K562 (cell line): ENCODE results near the gene CFAP92. TPM values are rescaled to one million over a fixed set of nuclear protein-coding genes. Genes with fewer than 3 reads are reported as not detected.

Source experiments
- BRD9 ChIP-seq: fragments of 450-650 bp; IDR thresholded peaks from 2 replicates; pipeline ENCODE4 v1.6.1; 2018; ENCODE audit warnings: low read depth; ENCODE audit not compliant: partially characterized antibody
- FOXA3 ChIP-seq, 2 experiments: fragments of 450-650 bp in 1 of 2; sonication (generic) in 1 of 2; formaldehyde crosslinking; IDR thresholded peaks in 1 of 2; conservative IDR thresholded peaks in 1 of 2; 2 replicates each; pipeline versions ENCODE4 v1.4.0 to v1.8.0; 2020 to 2022; ENCODE audit warnings: mild to moderate bottlenecking in 2 of 2, missing genetic modification reagents in 1 of 2
- SIN3A ChIP-seq, 2 experiments: fragments of 150-350 bp in 1 of 2; IDR thresholded peaks; 2 replicates each; pipeline ENCODE4 v1.6.1; 2011 to 2016; ENCODE audit warnings: borderline replicate concordance in 2 of 2, low read depth in 2 of 2, low read length in 2 of 2, mild to moderate bottlenecking in 2 of 2, moderate library complexity in 2 of 2; ENCODE audit not compliant: control insufficient read depth in 1 of 2
- polyA plus RNA-seq, 8 experiments: library from polyadenylated mRNA; depleted of rRNA in 4 of 8; stranded (reverse) in 5 of 8; unstranded in 3 of 8; fragments of >200 nt; fragmentation: Nextera tagmentation in 2 of 8; fragmentation: Illumina TruSeq in 1 of 8; extraction: Ambion mirVana in 2 of 8; extraction: Trizol in 1 of 8; gene quantifications; 2 replicates each; pipeline versions ENCODE4 v1.2.1 to v1.2.3, GENCODE V29; 2011 to 2014; ENCODE audit warnings: inconsistent platforms in 1 of 8, missing spikeins in 1 of 8
- total RNA-seq, 7 experiments: library from RNA; depleted of rRNA in 6 of 7; stranded (reverse); fragments of >200 nt in 6 of 7; fragmentation: Illumina TruSeq in 2 of 7; extraction: Trizol in 2 of 7; gene quantifications; 2 replicates each; pipeline versions ENCODE4 v1.2.1 to v1.2.3, GENCODE V29; 2011 to 2021; ENCODE audit warnings: low replicate concordance in 1 of 7
- TF ChIP-seq, protein P1 (sequence below): fragments of 450-650 bp; IDR thresholded peaks from 2 replicates; pipeline ENCODE4 v1.6.1; 2016; ENCODE audit warnings: mild to moderate bottlenecking, moderate library complexity
- TF ChIP-seq, protein P2 (sequence below): fragments of 250-450 bp; sonication (Bioruptor Pico); IDR thresholded peaks from 2 replicates; pipeline ENCODE4 v1.4.0; 2020; ENCODE audit warnings: mild to moderate bottlenecking
- TF ChIP-seq, protein P3 (sequence below), 2 experiments: fragments of 450-650 bp in 1 of 2; sonication (generic) in 1 of 2; formaldehyde crosslinking; conservative IDR thresholded peaks; 2 replicates each; pipeline versions ENCODE4 v1.4.0 to v1.8.1; 2020 to 2022; ENCODE audit warnings: mild to moderate bottlenecking in 1 of 2, missing genetic modification reagents in 1 of 2
- TF ChIP-seq, protein P4 (sequence below): fragments of 450-650 bp; IDR thresholded peaks from 2 replicates; pipeline ENCODE4 v1.6.1; 2017; ENCODE audit warnings: antibody characterized with exemption

Gene CFAP92
- total and polyA plus RNA-seq, 9 of the 15 experiments (the other 6 are each of a cell fraction or from before 2014, with no cell fraction given) = 0.06 to 0.62 (median 0.36) TPM

DNA sequence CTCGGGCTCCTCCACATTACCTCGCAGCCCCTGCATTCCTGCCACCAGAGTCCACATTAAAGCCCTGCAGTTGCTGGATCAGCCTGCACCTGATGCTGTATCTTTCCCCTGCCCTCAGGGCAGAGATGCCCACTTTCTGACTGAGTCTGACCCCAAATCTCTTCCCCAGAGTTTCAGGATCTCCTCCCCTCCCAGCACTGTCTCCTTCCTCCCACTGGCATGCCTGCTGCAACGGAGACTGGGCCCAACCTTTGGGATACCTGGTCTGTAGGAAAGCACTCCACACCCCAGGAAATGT is 46.1 kb upstream of the CFAP92 start (continued):
- TF ChIP-seq, protein P1, sequence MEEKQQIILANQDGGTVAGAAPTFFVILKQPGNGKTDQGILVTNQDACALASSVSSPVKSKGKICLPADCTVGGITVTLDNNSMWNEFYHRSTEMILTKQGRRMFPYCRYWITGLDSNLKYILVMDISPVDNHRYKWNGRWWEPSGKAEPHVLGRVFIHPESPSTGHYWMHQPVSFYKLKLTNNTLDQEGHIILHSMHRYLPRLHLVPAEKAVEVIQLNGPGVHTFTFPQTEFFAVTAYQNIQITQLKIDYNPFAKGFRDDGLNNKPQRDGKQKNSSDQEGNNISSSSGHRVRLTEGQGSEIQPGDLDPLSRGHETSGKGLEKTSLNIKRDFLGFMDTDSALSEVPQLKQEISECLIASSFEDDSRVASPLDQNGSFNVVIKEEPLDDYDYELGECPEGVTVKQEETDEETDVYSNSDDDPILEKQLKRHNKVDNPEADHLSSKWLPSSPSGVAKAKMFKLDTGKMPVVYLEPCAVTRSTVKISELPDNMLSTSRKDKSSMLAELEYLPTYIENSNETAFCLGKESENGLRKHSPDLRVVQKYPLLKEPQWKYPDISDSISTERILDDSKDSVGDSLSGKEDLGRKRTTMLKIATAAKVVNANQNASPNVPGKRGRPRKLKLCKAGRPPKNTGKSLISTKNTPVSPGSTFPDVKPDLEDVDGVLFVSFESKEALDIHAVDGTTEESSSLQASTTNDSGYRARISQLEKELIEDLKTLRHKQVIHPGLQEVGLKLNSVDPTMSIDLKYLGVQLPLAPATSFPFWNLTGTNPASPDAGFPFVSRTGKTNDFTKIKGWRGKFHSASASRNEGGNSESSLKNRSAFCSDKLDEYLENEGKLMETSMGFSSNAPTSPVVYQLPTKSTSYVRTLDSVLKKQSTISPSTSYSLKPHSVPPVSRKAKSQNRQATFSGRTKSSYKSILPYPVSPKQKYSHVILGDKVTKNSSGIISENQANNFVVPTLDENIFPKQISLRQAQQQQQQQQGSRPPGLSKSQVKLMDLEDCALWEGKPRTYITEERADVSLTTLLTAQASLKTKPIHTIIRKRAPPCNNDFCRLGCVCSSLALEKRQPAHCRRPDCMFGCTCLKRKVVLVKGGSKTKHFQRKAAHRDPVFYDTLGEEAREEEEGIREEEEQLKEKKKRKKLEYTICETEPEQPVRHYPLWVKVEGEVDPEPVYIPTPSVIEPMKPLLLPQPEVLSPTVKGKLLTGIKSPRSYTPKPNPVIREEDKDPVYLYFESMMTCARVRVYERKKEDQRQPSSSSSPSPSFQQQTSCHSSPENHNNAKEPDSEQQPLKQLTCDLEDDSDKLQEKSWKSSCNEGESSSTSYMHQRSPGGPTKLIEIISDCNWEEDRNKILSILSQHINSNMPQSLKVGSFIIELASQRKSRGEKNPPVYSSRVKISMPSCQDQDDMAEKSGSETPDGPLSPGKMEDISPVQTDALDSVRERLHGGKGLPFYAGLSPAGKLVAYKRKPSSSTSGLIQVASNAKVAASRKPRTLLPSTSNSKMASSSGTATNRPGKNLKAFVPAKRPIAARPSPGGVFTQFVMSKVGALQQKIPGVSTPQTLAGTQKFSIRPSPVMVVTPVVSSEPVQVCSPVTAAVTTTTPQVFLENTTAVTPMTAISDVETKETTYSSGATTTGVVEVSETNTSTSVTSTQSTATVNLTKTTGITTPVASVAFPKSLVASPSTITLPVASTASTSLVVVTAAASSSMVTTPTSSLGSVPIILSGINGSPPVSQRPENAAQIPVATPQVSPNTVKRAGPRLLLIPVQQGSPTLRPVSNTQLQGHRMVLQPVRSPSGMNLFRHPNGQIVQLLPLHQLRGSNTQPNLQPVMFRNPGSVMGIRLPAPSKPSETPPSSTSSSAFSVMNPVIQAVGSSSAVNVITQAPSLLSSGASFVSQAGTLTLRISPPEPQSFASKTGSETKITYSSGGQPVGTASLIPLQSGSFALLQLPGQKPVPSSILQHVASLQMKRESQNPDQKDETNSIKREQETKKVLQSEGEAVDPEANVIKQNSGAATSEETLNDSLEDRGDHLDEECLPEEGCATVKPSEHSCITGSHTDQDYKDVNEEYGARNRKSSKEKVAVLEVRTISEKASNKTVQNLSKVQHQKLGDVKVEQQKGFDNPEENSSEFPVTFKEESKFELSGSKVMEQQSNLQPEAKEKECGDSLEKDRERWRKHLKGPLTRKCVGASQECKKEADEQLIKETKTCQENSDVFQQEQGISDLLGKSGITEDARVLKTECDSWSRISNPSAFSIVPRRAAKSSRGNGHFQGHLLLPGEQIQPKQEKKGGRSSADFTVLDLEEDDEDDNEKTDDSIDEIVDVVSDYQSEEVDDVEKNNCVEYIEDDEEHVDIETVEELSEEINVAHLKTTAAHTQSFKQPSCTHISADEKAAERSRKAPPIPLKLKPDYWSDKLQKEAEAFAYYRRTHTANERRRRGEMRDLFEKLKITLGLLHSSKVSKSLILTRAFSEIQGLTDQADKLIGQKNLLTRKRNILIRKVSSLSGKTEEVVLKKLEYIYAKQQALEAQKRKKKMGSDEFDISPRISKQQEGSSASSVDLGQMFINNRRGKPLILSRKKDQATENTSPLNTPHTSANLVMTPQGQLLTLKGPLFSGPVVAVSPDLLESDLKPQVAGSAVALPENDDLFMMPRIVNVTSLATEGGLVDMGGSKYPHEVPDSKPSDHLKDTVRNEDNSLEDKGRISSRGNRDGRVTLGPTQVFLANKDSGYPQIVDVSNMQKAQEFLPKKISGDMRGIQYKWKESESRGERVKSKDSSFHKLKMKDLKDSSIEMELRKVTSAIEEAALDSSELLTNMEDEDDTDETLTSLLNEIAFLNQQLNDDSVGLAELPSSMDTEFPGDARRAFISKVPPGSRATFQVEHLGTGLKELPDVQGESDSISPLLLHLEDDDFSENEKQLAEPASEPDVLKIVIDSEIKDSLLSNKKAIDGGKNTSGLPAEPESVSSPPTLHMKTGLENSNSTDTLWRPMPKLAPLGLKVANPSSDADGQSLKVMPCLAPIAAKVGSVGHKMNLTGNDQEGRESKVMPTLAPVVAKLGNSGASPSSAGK = no peak
- TF ChIP-seq, protein P2, sequence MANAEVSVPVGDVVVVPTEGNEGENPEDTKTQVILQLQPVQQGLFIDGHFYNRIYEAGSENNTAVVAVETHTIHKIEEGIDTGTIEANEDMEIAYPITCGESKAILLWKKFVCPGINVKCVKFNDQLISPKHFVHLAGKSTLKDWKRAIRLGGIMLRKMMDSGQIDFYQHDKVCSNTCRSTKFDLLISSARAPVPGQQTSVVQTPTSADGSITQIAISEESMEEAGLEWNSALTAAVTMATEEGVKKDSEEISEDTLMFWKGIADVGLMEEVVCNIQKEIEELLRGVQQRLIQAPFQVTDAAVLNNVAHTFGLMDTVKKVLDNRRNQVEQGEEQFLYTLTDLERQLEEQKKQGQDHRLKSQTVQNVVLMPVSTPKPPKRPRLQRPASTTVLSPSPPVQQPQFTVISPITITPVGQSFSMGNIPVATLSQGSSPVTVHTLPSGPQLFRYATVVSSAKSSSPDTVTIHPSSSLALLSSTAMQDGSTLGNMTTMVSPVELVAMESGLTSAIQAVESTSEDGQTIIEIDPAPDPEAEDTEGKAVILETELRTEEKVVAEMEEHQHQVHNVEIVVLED (CRISPR knock-in tag) = no peak
- TF ChIP-seq FOXA3 (CRISPR knock-in tag; conservative IDR thresholded peaks at IDR 0.05 in 1 of 2, IDR thresholded peaks at IDR 0.05 in 1 of 2) (no peak), BRD9 (no peak), SIN3A (IDR thresholded peaks at IDR 0.05; ENCODE audit: borderline replicate concordance in 2 of 2, control insufficient read depth in 1 of 2, low read depth in 2 of 2, low read length in 2 of 2) (no peak)
- TF ChIP-seq, protein P3, sequence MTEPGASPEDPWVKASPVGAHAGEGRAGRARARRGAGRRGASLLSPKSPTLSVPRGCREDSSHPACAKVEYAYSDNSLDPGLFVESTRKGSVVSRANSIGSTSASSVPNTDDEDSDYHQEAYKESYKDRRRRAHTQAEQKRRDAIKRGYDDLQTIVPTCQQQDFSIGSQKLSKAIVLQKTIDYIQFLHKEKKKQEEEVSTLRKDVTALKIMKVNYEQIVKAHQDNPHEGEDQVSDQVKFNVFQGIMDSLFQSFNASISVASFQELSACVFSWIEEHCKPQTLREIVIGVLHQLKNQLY (CRISPR knock-in tag; conservative IDR thresholded peaks at IDR 0.05) = no peak
- TF ChIP-seq, protein P4, sequence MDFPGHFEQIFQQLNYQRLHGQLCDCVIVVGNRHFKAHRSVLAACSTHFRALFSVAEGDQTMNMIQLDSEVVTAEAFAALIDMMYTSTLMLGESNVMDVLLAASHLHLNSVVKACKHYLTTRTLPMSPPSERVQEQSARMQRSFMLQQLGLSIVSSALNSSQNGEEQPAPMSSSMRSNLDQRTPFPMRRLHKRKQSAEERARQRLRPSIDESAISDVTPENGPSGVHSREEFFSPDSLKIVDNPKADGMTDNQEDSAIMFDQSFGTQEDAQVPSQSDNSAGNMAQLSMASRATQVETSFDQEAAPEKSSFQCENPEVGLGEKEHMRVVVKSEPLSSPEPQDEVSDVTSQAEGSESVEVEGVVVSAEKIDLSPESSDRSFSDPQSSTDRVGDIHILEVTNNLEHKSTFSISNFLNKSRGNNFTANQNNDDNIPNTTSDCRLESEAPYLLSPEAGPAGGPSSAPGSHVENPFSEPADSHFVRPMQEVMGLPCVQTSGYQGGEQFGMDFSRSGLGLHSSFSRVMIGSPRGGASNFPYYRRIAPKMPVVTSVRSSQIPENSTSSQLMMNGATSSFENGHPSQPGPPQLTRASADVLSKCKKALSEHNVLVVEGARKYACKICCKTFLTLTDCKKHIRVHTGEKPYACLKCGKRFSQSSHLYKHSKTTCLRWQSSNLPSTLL = no peak
